SH-SY5Y (cell line): ENCODE results near the gene LRRC45.

Experiments used
- GATA2 ChIP-seq: IDR thresholded peaks from 2 replicates; pipeline ENCODE4 v1.6.1; 2011; ENCODE audit warnings: mild to moderate bottlenecking, low read depth, low read length
- GATA3 ChIP-seq: IDR thresholded peaks from 2 replicates; pipeline ENCODE4 v1.6.1; 2011; ENCODE audit warnings: low read depth, mild to moderate bottlenecking, low read length, moderate library complexity

GRCh38 chr17:81976332-81977210, 46.5 kb upstream of the LRRC45 start:
- TF ChIP-seq GATA3 (no peak), GATA2 (no peak)
